ENCODE results near the gene YBX2.
"Not testable (repeated sequence)": the region's sequence is repeated elsewhere in the genome, so short reads cannot be mapped to it uniquely, and the experiment has no call there.

Gene YBX2

DNA sequence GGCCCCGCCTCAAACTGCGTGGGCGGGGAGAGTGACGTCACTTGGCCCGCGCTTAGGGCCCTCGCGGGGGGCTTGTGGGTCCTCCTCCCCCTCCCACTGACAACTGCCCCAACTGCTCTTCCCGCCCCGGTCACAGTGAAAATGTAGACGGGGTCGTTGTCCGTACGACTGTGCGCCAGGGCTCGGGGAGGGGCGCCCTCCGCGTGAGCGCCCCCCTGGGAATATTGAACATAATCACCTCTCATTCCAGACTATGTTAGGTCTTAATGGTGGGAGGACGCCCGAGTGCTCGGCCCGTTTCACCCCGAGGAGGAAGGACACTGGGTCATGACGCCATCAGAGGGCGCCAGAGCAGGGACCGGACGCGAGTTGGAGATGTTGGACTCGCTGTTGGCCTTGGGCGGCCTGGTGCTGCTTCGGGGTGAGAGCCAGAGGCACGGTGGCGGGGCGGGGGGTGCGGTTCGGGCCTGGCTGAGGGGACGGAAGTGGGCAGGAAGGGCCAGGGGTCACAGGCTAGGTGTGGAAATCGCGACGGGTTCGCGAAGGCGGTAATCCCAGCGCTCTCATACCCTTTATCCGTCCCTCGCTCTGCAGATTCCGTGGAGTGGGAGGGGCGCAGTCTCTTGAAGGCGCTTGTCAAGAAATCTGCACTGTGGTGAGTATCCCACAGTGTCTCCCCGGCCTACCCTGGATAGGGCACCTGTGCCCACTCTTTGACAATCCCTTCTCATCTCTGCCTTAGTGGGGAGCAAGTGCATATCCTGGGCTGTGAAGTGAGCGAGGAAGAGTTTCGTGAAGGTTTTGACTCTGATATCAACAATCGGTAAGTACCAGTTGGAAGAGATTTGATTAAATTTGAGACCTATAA, 42.0 kb downstream of the YBX2 start, which contains the start of gene ELP5:
TSS of gene ELP5 (plus strand) at position 40 of the 868 bp plus-strand sequence. CDS start at position 376, 336 bp downstream.
- no peak for TF ChIP-seq JUND (IDR thresholded peaks at IDR 0.05; ENCODE audit: low read depth)
- in situ Hi-C loops (cut with HindIII; ENCODE audit: low pct_unique_long_range_greater_than_20kb, low sequenced_read_pairs): no loop called here
- peak; percentile 42 to 94 for DNase-seq (ENCODE audit: low read depth in 1 of 2, low spot score in 1 of 2)

DNA sequence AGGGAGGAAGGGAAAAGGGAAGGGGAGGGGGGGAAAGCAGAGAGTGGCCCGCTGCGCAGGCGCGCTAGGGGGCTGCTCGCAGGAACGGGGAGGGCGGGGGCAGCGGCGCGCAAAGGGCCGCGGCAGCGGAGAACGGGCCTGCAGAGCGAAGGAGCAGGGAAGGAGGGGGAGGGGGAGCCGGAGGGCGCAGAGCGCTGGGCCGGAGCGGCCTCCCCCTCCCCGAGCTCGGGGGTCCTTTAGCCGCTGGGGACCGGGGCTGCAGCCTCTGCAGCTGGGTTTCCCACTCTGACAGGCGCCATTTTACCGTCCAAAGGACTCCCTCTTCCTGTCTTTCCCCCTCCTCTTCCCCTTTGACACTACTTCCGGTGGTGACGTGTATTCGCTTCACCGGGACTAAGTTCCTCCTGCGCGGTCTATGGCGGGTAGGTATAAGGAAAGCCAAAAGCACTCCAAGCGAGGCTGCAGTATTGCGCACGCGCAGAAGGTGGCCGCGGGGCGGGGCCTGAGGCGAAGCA, 42.7 kb downstream of the YBX2 start, which contains the start of gene CTDNEP1:
TSS of gene CTDNEP1 (minus strand) at position 74 of the 515 bp plus-strand sequence. CDS start 438 bp downstream, outside the sequence.
- TF ChIP-seq JUND (IDR thresholded peaks at IDR 0.05; ENCODE audit: low read depth): no peak
- peak; percentile 87 to 99 for DNase-seq (ENCODE audit: low read depth in 1 of 2, low spot score in 1 of 2)
- in situ Hi-C loops (cut with HindIII; ENCODE audit: low pct_unique_long_range_greater_than_20kb, low sequenced_read_pairs): no loop called here

DNA sequence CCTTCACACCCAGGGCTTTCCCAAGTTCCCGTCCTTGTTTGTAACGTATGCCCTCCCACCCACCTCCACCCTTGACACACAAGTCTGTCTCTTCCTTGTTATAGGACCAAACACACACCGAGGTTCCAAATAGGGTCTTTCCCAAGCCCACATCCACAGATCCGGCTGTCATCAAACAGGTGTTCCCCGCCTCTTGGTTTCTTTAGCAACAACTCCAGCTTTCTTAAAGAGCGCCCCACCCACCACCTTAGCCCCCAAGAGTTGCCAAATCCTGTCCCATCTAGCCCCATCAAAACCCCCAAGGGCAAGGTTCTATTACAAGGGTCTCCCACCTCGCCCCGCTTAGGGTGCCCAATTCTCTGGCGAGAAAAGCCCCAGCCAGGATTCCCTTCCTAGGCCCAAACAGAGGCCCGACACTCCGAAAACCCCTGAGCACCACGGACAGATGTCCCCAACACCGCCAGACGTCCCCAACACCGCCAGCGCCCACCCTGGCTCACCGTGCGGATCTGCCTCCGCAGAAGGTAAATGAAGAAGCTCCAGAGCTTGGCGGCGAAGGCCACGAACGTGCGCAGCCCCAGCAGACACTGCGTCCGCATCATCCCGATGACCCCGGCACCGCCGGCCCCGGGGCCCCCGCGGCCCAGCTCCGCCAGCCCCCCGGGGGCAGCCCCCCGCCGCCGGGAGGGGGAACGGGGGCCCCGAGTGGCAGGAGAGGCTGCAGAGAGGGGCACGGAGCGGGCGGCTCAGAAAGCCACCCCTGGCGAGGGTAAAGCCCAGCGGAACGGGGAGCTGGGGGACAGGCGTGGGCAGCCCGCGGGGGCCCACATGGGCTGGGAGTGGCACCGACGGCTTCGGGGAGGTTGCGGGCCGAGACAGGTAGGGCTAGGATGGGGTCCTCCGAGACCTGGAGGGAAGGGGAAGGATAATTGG, 43.5 kb downstream of the YBX2 start:
- in situ Hi-C loops (cut with HindIII; ENCODE audit: low pct_unique_long_range_greater_than_20kb, low sequenced_read_pairs): no loop called here

DNA sequence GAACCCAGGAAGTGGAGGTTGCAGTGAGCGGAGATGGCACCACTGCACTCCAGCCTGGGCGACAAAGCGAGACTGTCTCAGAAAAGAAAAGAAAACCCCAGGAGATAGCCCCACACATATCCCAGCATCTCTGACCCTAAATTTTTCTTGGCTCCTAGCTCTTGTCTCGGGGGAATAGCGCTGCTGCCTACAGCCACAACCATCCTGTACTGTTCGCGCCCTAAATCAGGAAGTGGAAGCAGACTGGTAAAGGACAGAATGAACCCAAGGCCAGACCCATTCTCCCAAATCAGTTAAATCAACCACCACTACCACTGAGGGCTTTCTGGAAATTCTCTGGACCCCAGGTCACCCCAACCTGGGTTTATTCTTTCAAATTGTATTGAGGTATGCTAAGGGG, 44.6 kb downstream of the YBX2 start:
- no peak for DNase-seq (ENCODE audit: low read depth in 1 of 2, low spot score in 1 of 2)
- no peak for TF ChIP-seq JUND (IDR thresholded peaks at IDR 0.05; ENCODE audit: low read depth)
- in situ Hi-C loops (cut with HindIII; ENCODE audit: low pct_unique_long_range_greater_than_20kb, low sequenced_read_pairs): no loop called here

More for the DNA sequence above, 43.5 kb downstream of the YBX2 start:
- TF ChIP-seq JUND (IDR thresholded peaks at IDR 0.05; ENCODE audit: low read depth): no peak
- no peak for DNase-seq (ENCODE audit: low read depth in 1 of 2, low spot score in 1 of 2)

DNA sequence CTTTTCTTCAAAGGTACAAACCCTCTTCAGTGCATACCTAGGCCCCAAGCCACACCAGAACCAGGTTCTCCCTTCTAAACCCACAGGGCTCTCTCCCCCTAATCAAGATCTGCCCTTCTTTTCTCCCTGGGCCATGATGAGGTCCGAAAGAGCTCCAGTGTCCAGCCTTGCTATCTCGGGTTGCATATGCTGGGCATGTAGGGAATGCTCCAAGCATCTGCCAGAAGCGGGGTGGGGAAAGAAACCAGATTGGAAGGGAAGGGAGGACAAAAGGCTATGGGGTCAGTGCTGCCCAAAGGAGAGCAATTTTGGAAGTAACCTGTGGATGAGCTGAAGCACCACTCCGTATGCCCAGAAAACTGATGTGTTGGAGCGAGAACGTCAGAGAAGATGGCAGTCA, 45.2 kb downstream of the YBX2 start:
- in situ Hi-C loops (cut with HindIII; ENCODE audit: low pct_unique_long_range_greater_than_20kb, low sequenced_read_pairs): no loop called here
- no peak for TF ChIP-seq JUND (IDR thresholded peaks at IDR 0.05; ENCODE audit: low read depth)
- DNase-seq (ENCODE audit: low read depth in 1 of 2, low spot score in 1 of 2): no peak

DNA sequence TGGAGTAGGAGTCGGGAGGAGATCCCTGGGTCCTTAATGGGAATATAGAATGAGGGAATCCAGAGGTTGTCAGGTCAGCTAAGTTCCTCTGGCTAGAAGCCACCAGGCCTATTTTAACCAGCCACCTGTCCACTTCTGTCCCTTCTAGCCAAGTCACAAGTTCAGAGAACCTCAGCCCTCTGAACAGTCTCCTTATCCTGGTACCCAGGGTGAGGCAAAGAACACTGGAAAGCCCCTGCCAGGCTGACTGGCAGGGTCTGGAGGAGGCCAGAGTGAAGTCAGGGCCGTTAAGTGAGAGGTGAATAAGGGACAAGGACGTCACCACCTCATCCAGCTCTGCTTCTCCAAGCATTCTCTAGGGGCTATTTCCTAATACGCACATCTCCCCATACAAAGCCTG, 45.6 kb downstream of the YBX2 start:
- no peak for DNase-seq (ENCODE audit: low read depth in 1 of 2, low spot score in 1 of 2)
- in situ Hi-C loops (cut with HindIII; ENCODE audit: low pct_unique_long_range_greater_than_20kb, low sequenced_read_pairs): no loop called here
- TF ChIP-seq JUND (IDR thresholded peaks at IDR 0.05; ENCODE audit: low read depth): no peak

DNA sequence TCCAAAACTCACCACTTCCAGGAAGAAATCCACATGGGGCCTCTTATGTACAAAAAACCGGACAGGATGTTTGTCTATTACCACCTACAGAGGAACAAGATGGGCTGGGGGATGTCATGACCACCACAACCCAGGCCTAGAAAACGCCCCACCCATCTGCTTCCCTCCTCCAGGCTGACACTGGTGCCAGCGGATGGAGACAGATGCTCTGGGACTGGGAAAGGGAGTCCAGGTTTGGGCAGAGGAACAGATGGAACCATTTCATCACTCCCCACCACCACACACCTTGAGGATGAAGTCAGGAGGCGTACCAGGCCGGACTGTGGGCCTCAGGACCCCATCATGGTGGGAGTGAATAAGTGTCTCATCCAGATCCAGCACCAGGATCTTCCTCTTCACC, 47.7 kb downstream of the YBX2 start:
- TF ChIP-seq JUND (IDR thresholded peaks at IDR 0.05; ENCODE audit: low read depth): no peak
- in situ Hi-C loops (cut with HindIII; ENCODE audit: low pct_unique_long_range_greater_than_20kb, low sequenced_read_pairs): no loop called here

DNA sequence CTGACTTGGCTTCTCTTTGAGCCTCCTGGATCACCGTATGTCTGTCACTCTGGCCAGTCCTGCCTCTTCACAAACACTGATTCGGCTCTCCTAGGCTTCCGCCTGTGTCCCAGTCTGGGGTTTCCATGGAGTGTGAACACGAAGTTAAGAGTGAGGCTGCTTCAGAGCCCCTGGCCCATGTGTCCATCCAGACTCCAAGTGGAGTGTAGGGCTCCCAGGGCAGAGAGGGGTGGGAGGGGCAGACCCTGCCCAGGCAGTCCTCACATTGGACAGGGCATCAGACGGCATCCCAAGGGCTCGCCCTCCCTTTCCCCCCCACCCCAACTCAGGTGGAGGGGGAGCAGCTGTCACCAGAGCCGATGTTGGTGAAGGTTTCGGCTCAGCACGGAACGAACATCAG, 50.6 kb downstream of the YBX2 start:
- in situ Hi-C loops (cut with HindIII; ENCODE audit: low pct_unique_long_range_greater_than_20kb, low sequenced_read_pairs): not testable (repeated sequence)

More for the DNA sequence above, 47.7 kb downstream of the YBX2 start:
- no peak for DNase-seq (ENCODE audit: low read depth in 1 of 2, low spot score in 1 of 2)

DNA sequence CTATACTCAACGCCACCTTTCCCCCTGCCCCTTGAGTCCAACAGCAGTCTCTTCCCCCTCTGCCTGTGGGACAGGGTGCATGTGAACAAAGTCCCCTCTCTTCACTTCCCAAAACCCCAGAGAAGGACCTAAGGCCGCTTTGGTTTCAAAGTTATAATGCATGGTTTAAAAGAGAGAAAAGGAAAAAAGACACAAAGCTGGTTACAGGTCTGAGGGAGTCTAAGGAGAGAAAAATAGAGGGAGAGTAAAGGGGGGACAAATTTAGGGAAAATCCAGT, 51.0 kb downstream of the YBX2 start:
- no peak for DNase-seq (ENCODE audit: low read depth in 1 of 2, low spot score in 1 of 2)
- in situ Hi-C loops (cut with HindIII; ENCODE audit: low pct_unique_long_range_greater_than_20kb, low sequenced_read_pairs): no loop called here
- no peak for TF ChIP-seq JUND (IDR thresholded peaks at IDR 0.05; ENCODE audit: low read depth)

More for the DNA sequence above, 50.6 kb downstream of the YBX2 start:
- DNase-seq (ENCODE audit: low read depth in 1 of 2, low spot score in 1 of 2): not testable (repeated sequence)

DNA sequence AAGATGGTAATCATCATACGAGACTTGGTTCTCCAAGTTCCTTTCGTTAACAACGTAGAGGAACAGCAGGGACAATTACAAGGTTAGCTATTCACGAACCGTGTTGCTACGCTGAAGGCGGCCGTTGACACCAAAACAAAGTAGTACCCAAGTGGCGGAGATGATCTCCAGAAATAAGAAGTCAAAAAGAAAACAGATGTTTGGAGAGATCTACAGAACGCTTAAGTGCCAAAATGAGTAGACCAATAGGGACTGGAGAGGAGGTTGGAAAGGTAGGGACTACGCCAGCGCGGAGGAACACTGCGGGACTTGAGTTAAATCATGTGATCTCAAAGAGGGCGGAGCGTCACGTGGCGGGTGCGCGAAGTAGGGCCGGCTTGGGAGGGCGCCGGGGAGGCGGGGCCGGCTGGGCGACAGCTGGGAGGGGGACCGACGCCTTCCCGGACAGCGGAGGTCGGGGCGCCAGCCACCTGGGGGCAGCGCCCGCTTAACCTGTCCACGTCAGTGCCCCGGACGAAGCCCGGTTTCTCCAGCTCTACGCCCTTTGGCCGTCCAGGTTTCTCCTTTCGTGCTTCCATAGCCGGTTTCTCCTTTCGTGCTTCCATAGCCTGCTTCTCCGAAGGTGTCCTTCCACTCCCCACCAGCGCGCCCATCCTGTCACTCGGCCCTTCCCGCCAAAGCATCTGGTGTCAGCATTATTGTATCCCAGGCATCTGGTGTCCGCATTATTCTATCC, 51.6 kb downstream of the YBX2 start:
- no peak for TF ChIP-seq JUND (IDR thresholded peaks at IDR 0.05; ENCODE audit: low read depth)
- in situ Hi-C loops (cut with HindIII; ENCODE audit: low pct_unique_long_range_greater_than_20kb, low sequenced_read_pairs): no loop called here
- DNase-seq (ENCODE audit: low read depth in 1 of 2, low spot score in 1 of 2): peak in 1 of 2 experiments; percentile 96

DNA sequence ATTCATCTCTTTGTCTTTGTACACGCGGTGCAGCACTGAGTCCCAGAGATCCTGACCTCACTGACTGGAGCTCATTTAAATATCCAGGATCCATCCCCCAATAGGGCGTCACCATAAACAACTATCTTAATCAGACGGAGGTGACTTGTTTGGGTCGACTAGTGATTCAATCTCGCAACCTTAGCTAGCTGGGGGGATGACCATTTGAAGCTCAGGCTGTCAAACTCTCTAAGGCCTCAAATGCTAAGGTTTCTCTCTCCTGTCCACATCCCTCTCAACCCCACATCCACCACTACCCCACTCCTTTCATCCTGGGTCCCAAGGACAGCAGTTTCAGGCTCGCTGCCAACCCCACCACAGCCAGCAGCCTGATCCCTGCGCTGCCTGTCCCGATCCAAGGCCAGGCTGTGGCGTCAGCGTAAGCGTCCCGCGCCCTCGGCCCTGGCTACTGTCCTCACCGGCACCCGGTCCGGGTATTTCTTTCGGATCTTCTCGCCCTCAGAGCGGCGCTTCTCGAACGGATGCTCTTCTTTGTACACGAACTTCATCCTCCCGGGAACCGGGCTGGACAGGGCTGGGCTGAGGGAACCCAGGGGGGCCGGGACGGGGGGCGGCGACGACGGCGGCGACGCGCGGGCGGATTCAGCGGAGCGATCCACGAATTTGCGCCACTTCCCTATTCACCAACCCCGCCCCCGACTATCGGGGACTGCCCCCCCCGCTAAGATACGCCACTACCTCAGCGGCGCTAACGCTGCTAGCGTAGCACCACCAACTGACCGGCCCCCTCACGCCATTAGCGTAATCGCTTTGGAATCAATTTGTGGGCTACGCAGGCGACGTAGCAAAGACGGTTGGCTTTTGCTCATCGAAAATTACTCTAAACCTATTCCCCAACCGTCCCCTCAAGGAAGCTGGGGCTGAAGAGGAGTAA, 52.4 kb downstream of the YBX2 start, which contains the start of gene GABARAP:
TSS of gene GABARAP (minus strand) at position 667 of the 934 bp plus-strand sequence. CDS start at position 548, 119 bp downstream.
- TF ChIP-seq JUND (IDR thresholded peaks at IDR 0.05; ENCODE audit: low read depth): no peak
- in situ Hi-C loops (cut with HindIII; ENCODE audit: low pct_unique_long_range_greater_than_20kb, low sequenced_read_pairs): no loop called here
- DNase-seq (ENCODE audit: low read depth in 1 of 2, low spot score in 1 of 2): peak in 1 of 2 experiments; percentile 90

Measured in T47D (cell line).